K562 treated with DMSO at 1 percent for 4 hours (cell line): ENCODE measurements around the gene SYNGR4. TPM values are rescaled to one million over a fixed set of nuclear protein-coding genes. Genes with fewer than 3 reads are reported as not detected.

ENCODE experiments used
- total RNA-seq: library from RNA; unstranded; fragments of 300-600 nt; gene quantifications from 2 replicates; pipeline ENCODE4 v1.2.3, GENCODE V29; 2022; ENCODE audit not compliant: insufficient read depth

The SYNGR4 gene, protein sequence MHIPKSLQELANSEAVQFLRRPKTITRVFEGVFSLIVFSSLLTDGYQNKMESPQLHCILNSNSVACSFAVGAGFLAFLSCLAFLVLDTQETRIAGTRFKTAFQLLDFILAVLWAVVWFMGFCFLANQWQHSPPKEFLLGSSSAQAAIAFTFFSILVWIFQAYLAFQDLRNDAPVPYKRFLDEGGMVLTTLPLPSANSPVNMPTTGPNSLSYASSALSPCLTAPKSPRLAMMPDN
- not detected in 2 replicates for total RNA-seq

DNA sequence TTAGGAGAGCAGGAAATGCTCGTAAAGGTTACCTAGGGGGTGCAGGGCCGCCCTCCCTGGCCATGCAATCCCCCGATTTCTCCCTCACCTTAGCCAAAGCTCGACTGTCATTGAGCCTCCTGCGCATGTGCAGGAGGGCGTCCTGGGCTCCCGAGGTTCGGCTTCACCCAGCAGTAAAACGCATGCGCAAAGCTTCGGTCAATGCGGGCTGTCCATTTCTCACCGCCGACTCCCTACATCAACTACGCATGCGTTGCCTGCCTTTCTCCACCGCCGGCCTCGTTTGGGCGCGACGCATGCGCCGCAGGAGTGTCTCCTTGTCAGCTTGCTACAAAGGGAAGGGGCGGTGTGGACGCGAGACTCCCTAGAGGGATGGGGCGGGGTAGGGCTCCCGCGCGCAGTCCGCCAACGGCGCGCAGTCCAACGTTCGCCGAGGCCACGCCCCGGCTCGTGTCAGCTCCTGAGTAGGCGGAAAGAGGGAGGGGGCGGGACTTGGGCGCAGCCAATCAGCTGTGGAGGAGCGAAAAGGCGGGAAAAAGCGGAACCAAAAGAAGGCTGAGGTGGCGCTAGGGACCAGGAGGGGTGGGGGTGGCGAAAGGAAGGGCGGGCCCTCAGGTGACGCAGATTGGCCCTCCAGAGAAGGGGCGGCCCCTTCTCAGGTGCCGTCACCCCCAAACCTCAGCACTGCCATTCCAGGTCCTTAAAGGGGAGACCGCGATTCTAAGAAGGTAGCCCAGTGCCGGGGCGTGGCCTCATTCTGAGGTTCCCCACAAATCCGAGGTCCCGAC lies at the start of gene SYNGR4, which contains the start of gene TMEM143:
Gene SYNGR4, plus strand, starts transcription at position 558 of the 788 bp plus-strand sequence. CDS start 1,476 bp downstream, outside the sequence.
Gene TMEM143, minus strand, starts transcription at position 131 of the 788 bp plus-strand sequence. Its CDS starts 20 bp downstream, at position 111.

DNA sequence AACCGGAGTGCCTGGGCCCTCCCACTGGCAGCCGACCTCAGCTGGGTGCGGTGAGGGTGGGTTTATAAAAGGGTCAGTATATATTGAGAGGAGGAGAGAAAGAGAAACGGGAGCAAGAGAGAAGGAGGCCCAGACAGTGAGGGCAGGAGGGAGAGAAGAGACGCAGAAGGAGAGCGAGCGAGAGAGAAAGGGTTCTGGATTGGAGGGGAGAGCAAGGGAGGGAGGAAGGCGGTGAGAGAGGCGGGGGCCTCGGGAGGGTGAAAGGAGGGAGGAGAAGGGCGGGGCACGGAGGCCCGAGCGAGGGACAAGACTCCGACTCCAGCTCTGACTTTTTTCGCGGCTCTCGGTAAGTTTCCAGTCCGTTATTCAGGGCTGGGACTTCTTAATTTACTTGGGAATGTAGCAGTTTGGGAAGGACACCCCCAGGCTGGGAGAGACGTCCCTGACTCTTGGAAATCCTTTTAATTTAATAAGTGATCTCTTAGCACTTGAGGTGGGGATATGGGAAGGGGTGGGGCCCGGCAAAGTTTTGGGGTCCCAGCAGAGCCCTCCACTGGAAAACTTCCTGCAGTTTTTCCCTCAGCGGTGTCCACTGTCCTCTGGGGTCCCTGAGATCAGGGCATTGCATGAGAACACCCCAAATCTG lies 38.8 kb upstream of the SYNGR4 start, which contains the start of gene EMP3:
Gene EMP3, plus strand, starts transcription at position 288 of the 646 bp plus-strand sequence. CDS start 1,293 bp downstream, outside the sequence.

DNA sequence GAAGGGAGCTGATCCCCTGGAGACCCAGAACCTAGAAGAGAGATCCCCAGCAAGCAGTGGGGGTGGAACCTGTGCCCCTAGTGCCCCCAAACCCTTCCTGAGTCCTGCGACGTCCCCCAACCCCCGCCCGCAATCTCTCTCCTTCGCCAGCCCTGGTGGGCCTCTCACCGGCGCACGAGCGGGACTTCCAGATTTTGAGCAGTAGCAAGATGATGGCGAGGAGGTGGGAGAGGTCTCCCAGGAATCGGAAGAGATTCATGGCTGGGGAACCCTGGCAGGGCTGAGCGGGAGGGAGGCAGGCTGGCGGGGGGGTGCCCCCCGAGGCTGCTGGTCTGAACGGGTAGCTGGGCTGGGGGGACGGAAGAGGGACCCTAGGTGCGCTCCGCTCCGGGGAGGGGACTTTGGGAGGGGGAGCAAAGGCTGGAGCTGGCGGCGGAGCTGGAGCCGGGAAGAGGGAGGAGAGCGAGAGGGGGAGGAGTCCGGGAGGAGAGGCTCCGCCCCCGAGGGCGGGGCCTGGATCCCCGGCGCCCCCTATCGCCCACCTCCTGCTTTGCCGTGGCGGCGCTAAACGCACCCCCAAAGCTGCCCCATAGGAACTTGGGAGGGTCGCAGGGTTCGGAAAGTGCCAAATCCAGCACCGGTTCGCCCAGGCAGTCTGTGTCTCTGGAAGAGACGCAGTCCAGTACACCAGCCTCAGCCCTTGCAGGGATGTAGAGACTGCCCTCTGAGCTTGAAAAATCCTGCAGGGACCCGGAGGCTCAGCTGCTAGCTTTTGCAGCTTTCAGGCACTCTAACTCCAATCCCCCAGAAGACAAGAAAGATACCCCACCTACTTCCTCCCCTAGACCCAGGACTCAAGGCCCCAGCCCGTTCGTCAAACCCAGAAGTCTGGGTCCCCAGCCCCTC lies 27.2 kb downstream of the SYNGR4 start, which contains the start of gene KDELR1:
Gene KDELR1, minus strand, starts transcription at position 452 of the 906 bp plus-strand sequence. Its CDS starts 193 bp downstream, at position 259.

DNA sequence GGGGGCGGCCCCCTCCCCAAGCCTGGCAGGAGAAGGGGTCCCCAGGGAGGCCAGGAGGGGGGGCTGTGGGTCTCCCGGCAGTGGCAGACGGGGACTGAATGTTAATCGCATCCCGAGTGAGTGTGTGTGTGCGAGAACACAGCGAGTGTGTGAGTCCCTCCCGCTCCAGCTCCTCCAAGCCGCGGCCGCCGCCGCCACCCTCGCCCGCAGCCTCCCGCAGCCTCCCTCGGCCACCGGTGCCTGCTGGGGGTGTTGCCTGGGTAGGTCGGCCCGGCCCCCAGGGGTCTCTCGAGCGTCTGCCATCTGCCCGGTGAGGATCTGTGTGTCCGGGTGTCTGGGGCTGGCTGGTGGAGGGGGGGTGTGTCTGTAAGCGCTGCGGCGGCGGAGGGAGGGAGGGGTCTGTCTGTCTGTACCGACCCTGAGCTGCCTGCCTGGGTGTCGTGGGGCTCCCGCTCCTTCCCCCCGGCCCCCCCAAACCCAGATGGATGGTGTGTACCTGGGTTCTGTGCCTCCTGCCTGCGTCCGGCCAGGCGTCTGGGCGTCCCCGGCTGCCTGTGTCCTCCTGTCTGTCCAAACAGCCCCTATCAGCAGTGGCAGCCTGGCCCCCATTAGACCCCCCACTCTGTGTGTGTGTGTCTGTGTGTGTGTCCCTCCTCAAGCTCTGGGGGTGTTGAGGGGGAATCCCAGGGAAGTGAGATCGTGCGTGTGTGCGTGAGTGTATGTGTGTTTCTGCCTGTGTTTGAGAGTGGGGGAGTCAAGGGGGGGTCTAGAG lies 29.6 kb downstream of the SYNGR4 start, which contains the start of gene GRIN2D:
Gene GRIN2D, plus strand, starts transcription at position 110 of the 772 bp plus-strand sequence. CDS start 4,725 bp downstream, outside the sequence.

Other genes with a start within 250 kb of the SYNGR4 start
- 48.3 and 60.9 TPM in 2 replicates for gene LIG1, start 194.0 kb upstream of the SYNGR4 start, total RNA-seq
- 4.7 and 6.6 TPM in 2 replicates for gene ZSWIM9, start 193.7 kb upstream of the SYNGR4 start, total RNA-seq
- gene CARD8, start 108.5 kb upstream of the SYNGR4 start, total RNA-seq = 13.3 and 15.5 TPM in 2 replicates
- not detected in 2 replicates for gene ZNF114, start 94.3 kb upstream of the SYNGR4 start, total RNA-seq
- 277 and 348 TPM in 2 replicates for gene EMP3, start 38.8 kb upstream of the SYNGR4 start, total RNA-seq
- 6.4 and 8.6 TPM in 2 replicates for gene TMEM143, start 427 bp upstream of the SYNGR4 start, total RNA-seq
- 186 and 205 TPM in 2 replicates for gene KDELR1, start 27.2 kb downstream of the SYNGR4 start, total RNA-seq
- gene GRIN2D, start 29.3 kb downstream of the SYNGR4 start, total RNA-seq = 16.0 and 21.6 TPM in 2 replicates
- 15.5 and 16.7 TPM in 2 replicates for gene GRWD1, start 81.6 kb downstream of the SYNGR4 start, total RNA-seq
- gene KCNJ14, start 91.2 kb downstream of the SYNGR4 start, total RNA-seq = 2.5 and 3.5 TPM in 2 replicates
- gene CYTH2, start 105.0 kb downstream of the SYNGR4 start, total RNA-seq = 33.0 and 35.3 TPM in 2 replicates
- 7.2 and 8.2 TPM in 2 replicates for gene LMTK3, start 147.5 kb downstream of the SYNGR4 start, total RNA-seq
- 1.7 and 1.9 TPM in 2 replicates for gene SULT2B1, start 187.8 kb downstream of the SYNGR4 start, total RNA-seq
- not detected in 2 replicates for gene SPACA4, start 242.4 kb downstream of the SYNGR4 start, total RNA-seq